ENCODE data around the gene DOK1.
"Not testable (repeated sequence)": the region's sequence is repeated elsewhere in the genome, so short reads cannot be mapped to it uniquely, and the experiment has no call there.

DOK1 gene

GRCh38 chr2:74559912-74560311 lies 5.4 kb downstream of the DOK1 start:
- no peak overlapping the region for H3K27ac Mint-ChIP-seq

GRCh38 chr2:74560591-74560990 lies 6.1 kb downstream of the DOK1 start:
- H3K4me3 Mint-ChIP-seq: no peak overlapping the region
- H3K27ac Mint-ChIP-seq: no peak overlapping the region
- DNase-seq: no peak
- peaks cover 18 to 49% of the 10 kb centered on the region in 2 donors for H3K4me1 Mint-ChIP-seq
- no peaks in the 10 kb centered on the region for H3K9me3 Mint-ChIP-seq
- peaks cover 11 to 17% of the 10 kb centered on the region in 2 donors for H3K27me3 Mint-ChIP-seq
- H3K36me3 Mint-ChIP-seq: peaks cover 19 to 21% of the 10 kb centered on the region in 2 donors
- peak in 1 of 2 donors; percentile 29 for ATAC-seq (replicated peaks)

More at GRCh38 chr2:74559912-74560311, 5.4 kb downstream of the DOK1 start:
- DNase-seq (no peak), ATAC-seq (replicated peaks) (no peak)
- Mint-ChIP-seq H3K4me3 (no peak overlapping the region), H3K4me1 (peaks cover 20 to 54% of the 10 kb centered on the region in 2 donors), H3K27me3 (peaks cover 11 to 17% of the 10 kb centered on the region in 2 donors), H3K36me3 (peaks cover 22 to 28% of the 10 kb centered on the region in 2 donors), H3K9me3 (no peaks in the 10 kb centered on the region)

GRCh38 chr2:74561022-74561421 lies 6.5 kb downstream of the DOK1 start:
- Mint-ChIP-seq H3K36me3 (peaks cover 19% of the 10 kb centered on the region in 2 donors), H3K4me1 (peaks cover 22 to 49% of the 10 kb centered on the region in 2 donors), H3K27me3 (peaks cover 11 to 17% of the 10 kb centered on the region in 2 donors)
- DNase-seq; H3K9me3 Mint-ChIP-seq; H3K4me3 Mint-ChIP-seq; H3K27ac Mint-ChIP-seq; ATAC-seq (replicated peaks): not testable (repeated sequence)

- ATAC-seq (replicated peaks): no peak
- no peak overlapping the region for H3K4me3 Mint-ChIP-seq
- no peak for DNase-seq
- no peaks in the 10 kb centered on the region for H3K9me3 Mint-ChIP-seq
- peaks cover 11 to 17% of the 10 kb centered on the region in 2 donors for H3K27me3 Mint-ChIP-seq
- H3K27ac Mint-ChIP-seq: no peak overlapping the region
- peaks cover 29 to 47% of the 10 kb centered on the region in 2 donors for H3K4me1 Mint-ChIP-seq
- peaks cover 7% of the 10 kb centered on the region in 2 donors for H3K36me3 Mint-ChIP-seq
Observed at GRCh38 chr2:74562126-74562775, 7.7 kb downstream of the DOK1 start.

- ATAC-seq (replicated peaks): no peak
- DNase-seq: no peak
- Mint-ChIP-seq H3K36me3 (peaks cover 0 to 3% of the 10 kb centered on the region in 2 donors), H3K27me3 (peaks cover 11 to 17% of the 10 kb centered on the region in 2 donors), H3K9me3 (no peaks in the 10 kb centered on the region), H3K27ac (no peak overlapping the region), H3K4me1 (peaks cover 35 to 58% of the 10 kb centered on the region in 2 donors), H3K4me3 (no peak overlapping the region)
Observed at GRCh38 chr2:74564222-74564621, 9.7 kb downstream of the DOK1 start.

- Mint-ChIP-seq H3K27ac (no peak overlapping the region), H3K36me3 (peaks cover 2 to 3% of the 10 kb centered on the region in 2 donors), H3K9me3 (peaks cover 0 to 1% of the 10 kb centered on the region in 2 donors), H3K27me3 (peaks cover 5 to 9% of the 10 kb centered on the region in 2 donors), H3K4me1 (peaks cover 35 to 48% of the 10 kb centered on the region in 2 donors), H3K4me3 (peak overlapping the region in 1 of 2 donors; percentile 50)
- no peak for DNase-seq
- ATAC-seq (replicated peaks): peak in 1 of 2 donors; percentile 6
Observed at GRCh38 chr2:74566076-74566753, 11.7 kb downstream of the DOK1 start.

GRCh38 chr2:74566754-74567085 lies 12.2 kb downstream of the DOK1 start:
- H3K4me3 Mint-ChIP-seq: peak overlapping the region in 1 of 2 donors; percentile 50
- peak; percentile 34 to 47 for ATAC-seq (replicated peaks)
- DNase-seq: no peak
- H3K36me3 Mint-ChIP-seq: peaks cover 2 to 3% of the 10 kb centered on the region in 2 donors
- H3K27me3 Mint-ChIP-seq: peaks cover 4% of the 10 kb centered on the region in 2 donors
- peaks cover 32 to 44% of the 10 kb centered on the region in 2 donors for H3K4me1 Mint-ChIP-seq
- H3K9me3 Mint-ChIP-seq: peaks cover 0 to 1% of the 10 kb centered on the region in 2 donors
- H3K27ac Mint-ChIP-seq: no peak overlapping the region

GRCh38 chr2:74567881-74568280 lies 13.4 kb downstream of the DOK1 start:
- ATAC-seq (replicated peaks) (no peak), DNase-seq (no peak)
- H3K27ac Mint-ChIP-seq: no peak overlapping the region
- H3K4me1 Mint-ChIP-seq: peaks cover 25 to 33% of the 10 kb centered on the region in 2 donors
- no peaks in the 10 kb centered on the region for H3K27me3 Mint-ChIP-seq
- peaks cover 0 to 1% of the 10 kb centered on the region in 2 donors for H3K9me3 Mint-ChIP-seq
- H3K4me3 Mint-ChIP-seq: no peak overlapping the region
- H3K36me3 Mint-ChIP-seq: peaks cover 2 to 3% of the 10 kb centered on the region in 2 donors

GRCh38 chr2:74569686-74570085 lies 15.2 kb downstream of the DOK1 start:
- Mint-ChIP-seq H3K4me1 (peaks cover 33 to 39% of the 10 kb centered on the region in 2 donors), H3K9me3 (peaks cover 0 to 1% of the 10 kb centered on the region in 2 donors), H3K36me3 (peaks cover 2 to 3% of the 10 kb centered on the region in 2 donors), H3K27ac (no peak overlapping the region), H3K27me3 (no peaks in the 10 kb centered on the region), H3K4me3 (no peak overlapping the region)
- ATAC-seq (replicated peaks) (no peak), DNase-seq (no peak)

GRCh38 chr2:74571058-74571457 lies 16.5 kb downstream of the DOK1 start:
- Mint-ChIP-seq H3K27me3 (no peaks in the 10 kb centered on the region), H3K9me3 (peaks cover 0 to 1% of the 10 kb centered on the region in 2 donors), H3K36me3 (peaks cover 2 to 3% of the 10 kb centered on the region in 2 donors), H3K27ac (no peak overlapping the region), H3K4me1 (peaks cover 31 to 39% of the 10 kb centered on the region in 2 donors), H3K4me3 (no peak overlapping the region)
- ATAC-seq (replicated peaks) (peak; percentile 92), DNase-seq (peak; percentile 54)

- DNase-seq: no peak
- ATAC-seq (replicated peaks): no peak
- Mint-ChIP-seq H3K36me3 (peaks cover 2 to 3% of the 10 kb centered on the region in 2 donors), H3K4me1 (peaks cover 36 to 43% of the 10 kb centered on the region in 2 donors), H3K27me3 (no peaks in the 10 kb centered on the region), H3K27ac (peak overlapping the region; percentile 62), H3K9me3 (peaks cover 0 to 1% of the 10 kb centered on the region in 2 donors), H3K4me3 (no peak overlapping the region)
Observed at GRCh38 chr2:74572178-74572925, 17.8 kb downstream of the DOK1 start.

- peak; percentile 65 to 66 for ATAC-seq (replicated peaks)
- peak overlapping the region; percentile 87 for H3K27ac Mint-ChIP-seq
- no peaks in the 10 kb centered on the region for H3K27me3 Mint-ChIP-seq
- H3K4me3 Mint-ChIP-seq: peak overlapping the region; percentile 15 to 54
- peaks cover 2 to 3% of the 10 kb centered on the region in 2 donors for H3K36me3 Mint-ChIP-seq
- H3K4me1 Mint-ChIP-seq: peaks cover 36 to 40% of the 10 kb centered on the region in 2 donors
- DNase-seq: peak; percentile 51
- H3K9me3 Mint-ChIP-seq: peaks cover 0 to 1% of the 10 kb centered on the region in 2 donors
Observed at GRCh38 chr2:74573747-74574562, 19.4 kb downstream of the DOK1 start.

- Mint-ChIP-seq H3K4me3 (no peak overlapping the region), H3K9me3 (no peaks in the 10 kb centered on the region), H3K4me1 (peaks cover 33 to 40% of the 10 kb centered on the region in 2 donors), H3K27me3 (peaks cover 4 to 5% of the 10 kb centered on the region in 2 donors), H3K27ac (no peak overlapping the region), H3K36me3 (no peaks in the 10 kb centered on the region)
- ATAC-seq (replicated peaks): no peak
- DNase-seq: no peak
Observed at GRCh38 chr2:74575320-74575719, 20.8 kb downstream of the DOK1 start.

Data from stimulated activated naive B cell treated with anti-CD40 and anti-IgM and Interleukin-4, amounts not matched to agents 10 μg/mL and 1 μg/mL and 100 μg/mL, for 72 hours (primary cell).